Vagina (tissue), 2 donors: ENCODE results near the gene SGCD.

Experiments used
- POLR2A ChIP-seq, 2 donors: fragments of 450-650 bp; IDR thresholded peaks; one replicate each; pipeline ENCODE4 v1.6.1; 2017; ENCODE audit warnings: antibody characterized with exemption in 2 of 2, mild to moderate bottlenecking in 2 of 2, moderate library complexity in 2 of 2
- POLR2AphosphoS5 ChIP-seq, 2 donors: sonication (generic); formaldehyde crosslinking; IDR thresholded peaks; one replicate each; pipeline ENCODE4 v1.9.0; 2017; ENCODE audit warnings: antibody characterized with exemption in 2 of 2, mild to moderate bottlenecking in 2 of 2, low read depth in 1 of 2; ENCODE audit not compliant: insufficient read depth in 1 of 2
- TF ChIP-seq, protein P1 (sequence below), 3 experiments: fragments of 450-650 bp in 2 of 3; fragments of 200-600 bp in 1 of 3; sonication (generic) in 1 of 3; IDR thresholded peaks; one replicate each; pipeline ENCODE4 v1.5.1; 2017 to 2019; ENCODE audit warnings: antibody characterized with exemption in 3 of 3, mild to moderate bottlenecking in 2 of 3, moderate library complexity in 2 of 3

DNA sequence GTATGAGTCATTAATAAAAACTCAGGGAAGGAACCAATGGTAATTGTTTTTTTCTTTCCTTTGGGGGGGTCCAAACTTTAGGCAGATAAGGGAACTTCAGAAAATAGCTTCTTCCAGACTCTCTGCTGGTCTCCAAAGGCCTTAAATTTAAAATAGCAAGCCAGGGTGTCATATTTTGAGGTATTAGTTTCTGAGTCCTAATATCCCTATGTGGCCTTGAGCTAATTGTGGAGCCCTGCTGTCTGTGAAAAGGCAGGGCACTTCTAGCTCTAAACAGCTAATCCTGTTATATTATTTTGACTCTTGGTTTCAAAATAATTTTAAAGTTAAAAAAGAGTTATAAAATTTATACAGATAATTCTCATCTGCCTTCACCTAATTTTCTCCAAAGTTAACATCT, 327.5 kb downstream of the SGCD start:
- TF ChIP-seq, protein P1, sequence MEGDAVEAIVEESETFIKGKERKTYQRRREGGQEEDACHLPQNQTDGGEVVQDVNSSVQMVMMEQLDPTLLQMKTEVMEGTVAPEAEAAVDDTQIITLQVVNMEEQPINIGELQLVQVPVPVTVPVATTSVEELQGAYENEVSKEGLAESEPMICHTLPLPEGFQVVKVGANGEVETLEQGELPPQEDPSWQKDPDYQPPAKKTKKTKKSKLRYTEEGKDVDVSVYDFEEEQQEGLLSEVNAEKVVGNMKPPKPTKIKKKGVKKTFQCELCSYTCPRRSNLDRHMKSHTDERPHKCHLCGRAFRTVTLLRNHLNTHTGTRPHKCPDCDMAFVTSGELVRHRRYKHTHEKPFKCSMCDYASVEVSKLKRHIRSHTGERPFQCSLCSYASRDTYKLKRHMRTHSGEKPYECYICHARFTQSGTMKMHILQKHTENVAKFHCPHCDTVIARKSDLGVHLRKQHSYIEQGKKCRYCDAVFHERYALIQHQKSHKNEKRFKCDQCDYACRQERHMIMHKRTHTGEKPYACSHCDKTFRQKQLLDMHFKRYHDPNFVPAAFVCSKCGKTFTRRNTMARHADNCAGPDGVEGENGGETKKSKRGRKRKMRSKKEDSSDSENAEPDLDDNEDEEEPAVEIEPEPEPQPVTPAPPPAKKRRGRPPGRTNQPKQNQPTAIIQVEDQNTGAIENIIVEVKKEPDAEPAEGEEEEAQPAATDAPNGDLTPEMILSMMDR (IDR thresholded peaks at IDR 0.05): no peak
- TF ChIP-seq POLR2AphosphoS5 (IDR thresholded peaks at IDR 0.05; ENCODE audit: insufficient read depth in 1 of 2, low read depth in 1 of 2) (no peak), POLR2A (IDR thresholded peaks at IDR 0.05) (no peak)
